Stimulated activated CD8-positive, alpha-beta memory T cell treated with anti-CD3 and anti-CD28 coated beads, Interleukin-7, amount 100 ng/mL, for 4 hours (primary cell): ENCODE data around the gene TANGO2.

ENCODE experiments used
- DNase-seq, 2 donors: peaks; one replicate each; pipeline ENCODE4 v3.0.0-alpha.2; 2020; ENCODE audit warnings: low read depth in 2 of 2

Gene TANGO2

DNA sequence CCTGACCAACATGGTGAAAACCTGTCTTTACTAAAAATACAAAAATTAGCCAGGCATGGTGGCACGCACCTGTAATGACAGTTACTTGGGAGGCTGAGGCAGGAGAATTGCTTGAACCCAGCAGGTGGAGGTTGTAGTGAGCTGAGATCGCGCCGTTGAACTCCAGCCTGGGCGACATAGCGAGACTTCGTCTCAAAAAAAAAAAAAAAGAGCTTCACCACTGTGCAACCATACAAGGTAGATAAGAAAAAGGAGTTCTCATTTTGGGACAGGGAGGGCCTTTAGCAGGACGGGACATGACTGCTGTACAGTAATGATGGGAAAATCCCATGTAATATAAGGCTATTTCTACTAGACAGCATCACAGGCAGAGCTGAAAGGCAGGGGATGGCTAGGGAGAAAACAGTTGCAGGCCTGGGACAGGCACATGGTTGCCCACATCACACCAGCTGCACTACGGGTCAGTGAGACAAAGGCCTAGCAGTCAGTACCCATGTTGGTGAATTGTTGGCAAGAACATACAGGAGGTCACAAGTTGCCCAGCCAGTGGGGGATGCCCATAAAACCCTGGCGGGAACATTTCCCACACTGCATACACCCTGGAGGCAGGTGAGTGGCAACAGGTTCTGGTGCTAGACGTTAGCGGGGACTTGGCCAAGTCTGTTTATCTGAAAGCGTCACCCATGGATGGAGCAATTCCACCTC lies 5.4 kb downstream of the TANGO2 start:
- no peak for DNase-seq

- DNase-seq, result no peak
Observed at GRCh38 chr22:20026996-20027601, 6.2 kb downstream of the TANGO2 start.

DNA sequence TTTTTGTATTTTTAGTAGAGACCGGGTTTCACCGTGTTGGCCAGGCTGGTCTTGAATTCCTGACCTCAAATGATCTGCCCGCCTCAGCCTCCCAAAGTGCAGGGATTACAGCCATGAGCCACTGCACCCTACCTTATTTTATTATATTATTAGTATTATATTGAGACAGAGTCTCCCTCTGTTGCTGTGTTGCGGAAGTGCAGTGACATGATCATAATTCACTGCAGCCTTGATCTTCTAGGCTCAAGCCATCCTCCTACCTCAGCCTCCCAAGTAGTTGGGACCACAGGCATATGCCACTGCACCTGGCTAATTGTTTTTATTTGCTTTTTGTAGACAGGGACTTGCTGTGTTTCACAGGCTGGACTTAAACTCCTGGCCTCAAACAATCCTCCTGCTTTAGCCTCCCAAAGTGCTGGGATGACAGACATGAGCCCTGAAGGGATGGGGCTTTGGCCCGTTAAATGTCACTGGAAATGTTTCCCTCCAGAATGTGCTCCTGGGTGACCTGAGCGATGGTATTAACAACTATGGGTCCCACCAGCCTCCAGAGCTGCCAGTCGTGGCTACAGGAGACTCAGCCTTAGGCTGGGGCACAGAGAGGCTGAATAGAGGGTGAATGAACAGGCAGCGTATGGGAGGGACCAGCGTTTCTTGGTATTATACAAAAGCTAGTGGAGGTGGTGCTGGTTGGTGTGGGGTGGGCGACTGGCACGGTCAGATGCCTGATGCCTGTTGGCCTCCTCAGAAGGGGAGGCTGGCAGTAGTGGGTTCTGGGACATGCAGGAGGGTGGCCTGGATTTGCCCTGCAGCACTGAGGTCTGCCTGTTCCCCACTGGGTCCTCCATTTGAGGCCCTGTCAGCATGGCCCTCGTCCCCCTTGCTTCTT lies 7.3 kb downstream of the TANGO2 start:
- DNase-seq, result no peak

- DNase-seq, result no peak
Observed at GRCh38 chr22:20028855-20029549, 8.1 kb downstream of the TANGO2 start.

GRCh38 chr22:20029550-20030225 lies 8.8 kb downstream of the TANGO2 start:
- DNase-seq, result no peak

DNA sequence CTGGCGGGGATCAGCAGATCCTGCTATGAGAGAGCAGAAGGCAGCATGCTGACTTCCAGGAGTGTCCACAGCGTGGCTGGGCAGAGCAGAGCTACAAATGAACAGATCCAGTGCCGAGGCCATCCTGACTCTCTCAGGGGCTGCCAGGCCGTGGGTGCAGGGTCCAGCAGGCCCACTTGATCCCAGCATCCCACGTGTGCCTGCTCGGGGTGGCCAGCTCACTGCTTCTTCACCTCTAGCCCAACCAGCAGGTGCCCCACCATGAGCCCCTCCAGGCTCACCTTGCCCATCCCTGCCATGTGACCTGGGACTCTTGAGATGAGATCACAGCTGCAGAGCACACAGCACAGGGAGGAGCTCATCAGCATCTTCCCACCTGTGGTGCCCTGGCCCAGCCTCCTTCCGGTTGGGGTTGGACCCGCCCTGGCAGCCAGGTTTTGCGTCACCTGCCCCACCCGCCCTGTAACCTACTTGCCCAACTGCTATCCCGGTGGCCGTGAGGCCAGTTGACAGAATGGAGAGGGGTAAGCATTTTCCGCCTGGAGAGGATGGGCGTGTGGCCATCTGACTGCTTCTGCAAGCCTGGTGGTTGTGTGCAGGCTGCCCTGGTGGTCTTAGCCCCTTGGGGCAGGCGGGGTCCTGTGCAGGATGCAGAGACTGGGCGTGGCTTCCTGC lies 11.0 kb downstream of the TANGO2 start:
- no peak for DNase-seq

GRCh38 chr22:20032407-20032991 lies 11.6 kb downstream of the TANGO2 start:
- no peak for DNase-seq

DNA sequence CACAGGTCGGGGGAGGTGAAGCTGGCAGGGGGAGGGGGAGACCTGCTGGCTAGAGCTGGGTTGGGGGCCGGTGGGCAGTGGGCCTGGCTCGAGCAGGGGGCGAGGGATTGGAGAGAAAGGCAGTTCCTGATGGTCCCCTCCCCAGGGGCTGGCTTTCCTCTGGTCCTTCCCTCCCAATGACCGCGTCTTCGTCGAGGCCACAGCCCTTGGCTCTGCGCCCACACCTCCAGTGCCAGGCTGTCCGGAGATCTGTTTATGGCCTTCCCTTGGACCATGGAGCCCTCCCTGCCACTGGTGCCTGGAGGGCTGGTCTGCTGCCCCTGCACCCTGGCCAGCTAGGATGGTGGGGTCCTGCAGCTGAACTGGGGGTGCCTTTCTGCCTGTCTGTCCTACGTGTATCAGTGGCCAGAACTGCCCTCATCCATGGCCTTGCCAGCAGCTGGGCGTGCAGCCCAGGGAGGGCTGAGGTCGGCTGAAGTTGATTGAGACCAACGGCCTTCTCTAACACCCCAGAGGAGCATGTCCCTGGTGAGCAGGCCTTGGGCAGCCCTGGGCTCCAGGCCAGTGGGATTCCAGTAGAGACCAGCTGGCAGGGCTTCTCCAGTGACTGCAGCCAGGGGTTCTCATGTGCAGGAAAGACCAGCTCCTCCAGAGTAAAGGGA lies 12.3 kb downstream of the TANGO2 start:
- no peak for DNase-seq

DNA sequence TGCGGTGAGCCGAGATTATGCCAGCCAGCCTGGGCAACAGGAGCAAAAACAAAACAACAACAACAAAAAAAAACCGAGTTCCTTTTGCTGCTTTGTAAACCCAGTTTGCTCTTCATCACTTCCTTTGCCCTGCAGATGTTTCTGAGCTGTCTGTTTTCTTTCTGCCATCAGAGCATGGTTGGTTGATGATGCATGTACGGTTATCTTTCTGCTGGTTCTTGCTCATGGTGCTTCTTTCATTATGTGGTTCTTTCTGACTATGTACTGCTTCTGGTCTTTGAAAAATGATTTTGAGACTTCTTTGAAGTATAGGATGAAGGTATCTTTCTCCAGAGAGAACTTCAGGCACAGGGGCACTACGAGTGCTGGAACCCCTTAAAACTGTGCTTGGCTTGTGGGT lies 13.2 kb downstream of the TANGO2 start:
- DNase-seq, result no peak

GRCh38 chr22:20035375-20036083 lies 14.6 kb downstream of the TANGO2 start:
- DNase-seq, result no peak

DNA sequence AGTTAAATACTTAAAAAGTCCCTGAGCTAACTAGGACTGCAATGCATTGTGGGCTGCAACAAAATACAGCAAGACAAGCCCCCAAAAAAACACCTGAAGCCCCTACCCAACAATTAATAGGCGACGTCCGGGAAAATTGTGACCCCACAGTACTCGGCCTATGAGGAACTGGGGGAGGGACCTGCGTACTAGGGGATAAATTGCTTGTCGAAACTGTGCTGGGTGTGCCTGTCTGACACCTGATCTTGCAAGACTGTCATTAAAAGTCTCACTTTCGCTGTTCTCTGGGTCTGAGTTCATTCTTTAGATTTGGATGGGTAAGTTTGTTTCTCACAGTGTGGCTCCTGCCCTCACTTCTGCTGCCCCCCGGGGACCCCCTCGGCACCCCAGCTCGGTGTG lies 15.2 kb downstream of the TANGO2 start:
- DNase-seq, result no peak

- no peak for DNase-seq
Observed at GRCh38 chr22:20036535-20037392, 15.9 kb downstream of the TANGO2 start.

GRCh38 chr22:20037419-20037818 lies 16.5 kb downstream of the TANGO2 start:
- DNase-seq, result no peak

DNA sequence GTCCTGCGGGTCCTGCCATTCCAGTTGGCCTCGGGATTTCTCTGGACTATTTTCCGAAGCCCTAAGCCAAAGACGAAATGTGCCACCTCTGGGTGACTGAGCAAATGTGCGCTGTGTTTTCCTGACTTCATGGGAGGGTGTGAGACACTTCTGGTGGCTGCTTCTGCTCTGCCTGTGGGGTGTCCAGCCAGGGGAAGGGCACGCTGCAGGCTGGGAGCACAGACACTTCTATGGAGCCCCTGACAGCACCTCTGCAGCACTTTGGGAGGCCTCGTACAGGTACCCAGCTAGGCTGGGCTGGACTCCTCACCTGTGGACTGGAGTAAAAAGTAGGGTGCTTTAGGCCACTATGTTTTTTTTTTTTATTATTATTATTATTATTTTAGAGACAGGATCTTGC lies 17.7 kb downstream of the TANGO2 start:
- no peak for DNase-seq

GRCh38 chr22:20039683-20040325 lies 18.9 kb downstream of the TANGO2 start:
- no peak for DNase-seq

GRCh38 chr22:20040327-20041200 lies 19.7 kb downstream of the TANGO2 start:
- DNase-seq, result no peak
